Measurements from ENCODE around the gene PEX16.

PEX16 gene

DNA sequence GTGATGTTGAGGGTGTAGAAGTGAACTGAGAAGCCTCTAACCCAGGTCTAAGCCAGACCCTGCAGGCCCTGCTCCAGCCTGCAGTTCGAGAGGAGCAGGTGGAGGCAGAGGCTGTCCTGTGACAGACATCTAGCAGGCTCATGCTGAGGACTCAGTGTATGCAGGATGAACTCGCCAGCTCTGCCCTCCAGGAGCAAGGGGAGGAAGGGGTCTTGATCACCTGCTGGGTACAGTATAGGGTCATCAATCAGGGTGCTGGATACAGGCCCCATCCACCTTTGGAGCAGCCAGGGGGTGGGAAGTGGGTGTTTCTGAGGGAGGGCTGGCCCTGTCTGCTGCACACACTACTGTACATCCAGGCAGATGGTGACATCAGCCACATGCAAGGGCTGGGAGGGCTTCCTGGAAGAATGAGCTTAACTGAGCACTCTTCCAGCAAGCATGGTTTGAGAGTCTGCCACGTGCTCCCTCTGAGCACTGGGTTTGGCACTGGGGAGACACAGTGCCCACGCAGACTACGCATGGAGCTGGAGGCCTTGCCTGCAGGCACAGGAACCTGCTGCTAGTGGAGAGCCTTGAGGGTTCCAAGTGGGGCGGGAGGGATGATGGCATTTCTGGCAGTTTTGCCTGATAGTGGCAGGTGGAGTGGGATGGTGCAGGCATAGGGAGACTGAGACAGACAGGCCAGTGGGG lies 23.0 kb downstream of the PEX16 start:
- TF ChIP-seq, protein P1, sequence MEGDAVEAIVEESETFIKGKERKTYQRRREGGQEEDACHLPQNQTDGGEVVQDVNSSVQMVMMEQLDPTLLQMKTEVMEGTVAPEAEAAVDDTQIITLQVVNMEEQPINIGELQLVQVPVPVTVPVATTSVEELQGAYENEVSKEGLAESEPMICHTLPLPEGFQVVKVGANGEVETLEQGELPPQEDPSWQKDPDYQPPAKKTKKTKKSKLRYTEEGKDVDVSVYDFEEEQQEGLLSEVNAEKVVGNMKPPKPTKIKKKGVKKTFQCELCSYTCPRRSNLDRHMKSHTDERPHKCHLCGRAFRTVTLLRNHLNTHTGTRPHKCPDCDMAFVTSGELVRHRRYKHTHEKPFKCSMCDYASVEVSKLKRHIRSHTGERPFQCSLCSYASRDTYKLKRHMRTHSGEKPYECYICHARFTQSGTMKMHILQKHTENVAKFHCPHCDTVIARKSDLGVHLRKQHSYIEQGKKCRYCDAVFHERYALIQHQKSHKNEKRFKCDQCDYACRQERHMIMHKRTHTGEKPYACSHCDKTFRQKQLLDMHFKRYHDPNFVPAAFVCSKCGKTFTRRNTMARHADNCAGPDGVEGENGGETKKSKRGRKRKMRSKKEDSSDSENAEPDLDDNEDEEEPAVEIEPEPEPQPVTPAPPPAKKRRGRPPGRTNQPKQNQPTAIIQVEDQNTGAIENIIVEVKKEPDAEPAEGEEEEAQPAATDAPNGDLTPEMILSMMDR (IDR thresholded peaks at IDR 0.05; ENCODE audit: insufficient read depth, low read length), result no peak
- no peak for TF ChIP-seq SPI1 (IDR thresholded peaks at IDR 0.05; ENCODE audit: borderline replicate concordance, low read depth)
- no peak for TF ChIP-seq POLR2AphosphoS5 (IDR thresholded peaks at IDR 0.05; ENCODE audit: low read depth)
- TF ChIP-seq, protein P2, sequence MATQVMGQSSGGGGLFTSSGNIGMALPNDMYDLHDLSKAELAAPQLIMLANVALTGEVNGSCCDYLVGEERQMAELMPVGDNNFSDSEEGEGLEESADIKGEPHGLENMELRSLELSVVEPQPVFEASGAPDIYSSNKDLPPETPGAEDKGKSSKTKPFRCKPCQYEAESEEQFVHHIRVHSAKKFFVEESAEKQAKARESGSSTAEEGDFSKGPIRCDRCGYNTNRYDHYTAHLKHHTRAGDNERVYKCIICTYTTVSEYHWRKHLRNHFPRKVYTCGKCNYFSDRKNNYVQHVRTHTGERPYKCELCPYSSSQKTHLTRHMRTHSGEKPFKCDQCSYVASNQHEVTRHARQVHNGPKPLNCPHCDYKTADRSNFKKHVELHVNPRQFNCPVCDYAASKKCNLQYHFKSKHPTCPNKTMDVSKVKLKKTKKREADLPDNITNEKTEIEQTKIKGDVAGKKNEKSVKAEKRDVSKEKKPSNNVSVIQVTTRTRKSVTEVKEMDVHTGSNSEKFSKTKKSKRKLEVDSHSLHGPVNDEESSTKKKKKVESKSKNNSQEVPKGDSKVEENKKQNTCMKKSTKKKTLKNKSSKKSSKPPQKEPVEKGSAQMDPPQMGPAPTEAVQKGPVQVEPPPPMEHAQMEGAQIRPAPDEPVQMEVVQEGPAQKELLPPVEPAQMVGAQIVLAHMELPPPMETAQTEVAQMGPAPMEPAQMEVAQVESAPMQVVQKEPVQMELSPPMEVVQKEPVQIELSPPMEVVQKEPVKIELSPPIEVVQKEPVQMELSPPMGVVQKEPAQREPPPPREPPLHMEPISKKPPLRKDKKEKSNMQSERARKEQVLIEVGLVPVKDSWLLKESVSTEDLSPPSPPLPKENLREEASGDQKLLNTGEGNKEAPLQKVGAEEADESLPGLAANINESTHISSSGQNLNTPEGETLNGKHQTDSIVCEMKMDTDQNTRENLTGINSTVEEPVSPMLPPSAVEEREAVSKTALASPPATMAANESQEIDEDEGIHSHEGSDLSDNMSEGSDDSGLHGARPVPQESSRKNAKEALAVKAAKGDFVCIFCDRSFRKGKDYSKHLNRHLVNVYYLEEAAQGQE (IDR thresholded peaks at IDR 0.05; ENCODE audit: insufficient replicate concordance, low read depth), result no peak
- no peak for TF ChIP-seq GABPA (IDR thresholded peaks at IDR 0.05; ENCODE audit: low read depth)
- no peak overlapping the region for H3K4me3 ChIP-seq (replicated peaks; ENCODE audit: insufficient read depth, low read length)
- no peak for DNase-seq (ENCODE audit: low read depth in 1 of 2, low spot score in 1 of 2)
- no peak overlapping the region for H3K27ac ChIP-seq (replicated peaks)
- peaks cover 18% of the 10 kb centered on the region for H3K27me3 ChIP-seq (ENCODE audit: insufficient read depth, poor library complexity, severe bottlenecking)

DNA sequence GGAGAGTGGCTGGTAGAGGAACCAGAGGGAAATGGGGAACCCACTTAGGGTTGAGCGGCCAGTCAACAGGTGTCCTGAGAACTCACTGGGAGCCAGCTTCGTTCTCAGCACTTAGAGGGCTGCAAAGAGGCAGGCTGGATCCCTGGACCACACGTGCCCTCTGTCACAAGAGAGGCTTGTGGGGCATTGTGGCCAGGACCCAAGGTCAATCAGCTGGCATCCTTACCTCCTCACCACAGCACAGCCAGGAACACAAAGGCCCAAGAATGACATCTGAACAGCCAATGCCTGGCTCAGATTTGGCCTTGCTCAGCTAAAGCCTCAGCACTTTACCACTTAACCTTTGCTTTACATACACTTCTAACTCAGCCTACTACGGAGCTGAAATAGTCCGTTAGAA lies 24.8 kb downstream of the PEX16 start:
- Histone ChIP-seq H3K27ac (replicated peaks) (no peak overlapping the region), H3K4me3 (replicated peaks; ENCODE audit: insufficient read depth, low read length) (no peak overlapping the region), H3K27me3 (ENCODE audit: insufficient read depth, poor library complexity, severe bottlenecking) (peaks cover 5% of the 10 kb centered on the region)
- TF ChIP-seq, protein P2 (IDR thresholded peaks at IDR 0.05; ENCODE audit: insufficient replicate concordance, low read depth), result no peak
- TF ChIP-seq GABPA (IDR thresholded peaks at IDR 0.05; ENCODE audit: low read depth) (no peak), SPI1 (IDR thresholded peaks at IDR 0.05; ENCODE audit: borderline replicate concordance, low read depth) (no peak), POLR2AphosphoS5 (IDR thresholded peaks at IDR 0.05; ENCODE audit: low read depth) (no peak)
- TF ChIP-seq, protein P1 (IDR thresholded peaks at IDR 0.05; ENCODE audit: insufficient read depth, low read length), result no peak
- DNase-seq (ENCODE audit: low read depth in 1 of 2, low spot score in 1 of 2), result no peak

DNA sequence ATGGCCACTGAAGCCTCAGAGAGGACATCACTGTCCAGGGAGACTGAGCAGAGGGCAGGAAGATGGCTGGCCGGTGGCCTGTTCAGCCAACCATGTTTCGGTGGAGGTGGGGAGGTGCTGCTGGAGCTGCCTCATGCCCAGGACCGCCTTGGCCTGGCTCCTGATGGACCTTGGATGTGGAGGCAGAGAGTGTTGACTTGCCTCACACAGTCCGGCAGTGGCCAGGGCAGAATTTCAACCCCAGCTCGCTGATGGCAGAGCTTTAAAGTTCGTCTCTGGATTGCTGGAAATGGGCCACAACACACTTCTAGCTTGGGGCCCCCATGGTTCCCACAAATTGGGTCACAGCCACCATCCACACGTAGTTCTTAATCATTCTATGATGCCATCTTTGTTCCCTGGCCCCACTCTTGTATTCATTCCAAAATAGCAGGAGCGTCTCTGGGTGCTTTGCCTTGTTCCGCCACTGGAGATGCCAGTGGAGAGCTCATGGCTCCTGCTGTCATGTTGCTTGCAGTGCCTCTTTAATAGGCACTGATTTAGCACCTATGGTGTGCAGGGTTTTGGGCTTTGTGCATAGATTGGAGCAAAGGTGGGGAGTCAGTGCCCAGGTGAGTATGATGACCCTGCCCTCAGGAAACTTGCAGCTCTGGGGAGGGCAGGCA lies 26.7 kb downstream of the PEX16 start:
- no peak overlapping the region for H3K27ac ChIP-seq (replicated peaks)
- H3K4me3 ChIP-seq (replicated peaks; ENCODE audit: insufficient read depth, low read length), result no peak overlapping the region
- TF ChIP-seq, protein P2 (IDR thresholded peaks at IDR 0.05; ENCODE audit: insufficient replicate concordance, low read depth), result no peak
- TF ChIP-seq SPI1 (IDR thresholded peaks at IDR 0.05; ENCODE audit: borderline replicate concordance, low read depth), result no peak
- no peak for TF ChIP-seq POLR2AphosphoS5 (IDR thresholded peaks at IDR 0.05; ENCODE audit: low read depth)
- TF ChIP-seq, protein P1 (IDR thresholded peaks at IDR 0.05; ENCODE audit: insufficient read depth, low read length), result no peak
- TF ChIP-seq GABPA (IDR thresholded peaks at IDR 0.05; ENCODE audit: low read depth), result no peak
- DNase-seq (ENCODE audit: low read depth in 1 of 2, low spot score in 1 of 2), result no peak
- peaks cover 3% of the 10 kb centered on the region for H3K27me3 ChIP-seq (ENCODE audit: insufficient read depth, poor library complexity, severe bottlenecking)

All from HL-60 (cell line).